Activated CD8-positive, alpha-beta memory T cell treated with anti-CD3 and anti-CD28 coated beads, Interleukin-2, amount 50 U/mL, for 1 hour (primary cell): ENCODE data around the gene CDH5.

ENCODE experiments used
- DNase-seq: peaks from one replicate; pipeline ENCODE4 v3.0.0-alpha.2; 2020; ENCODE audit errors: extremely low read depth

The CDH5 gene

GRCh38 chr16:66353055-66353454 is 13.4 kb upstream of the CDH5 start:
- DNase-seq, result no peak

- no peak for DNase-seq
These were observed 12.2 kb upstream of the CDH5 start for GRCh38 chr16:66354034-66354909.

- DNase-seq, result no peak
These were observed 11.0 kb upstream of the CDH5 start for GRCh38 chr16:66355526-66355925.

- no peak for DNase-seq
These were observed 9.0 kb upstream of the CDH5 start for GRCh38 chr16:66357523-66357928.

GRCh38 chr16:66358231-66358630 is 8.3 kb upstream of the CDH5 start:
- DNase-seq, result no peak

- no peak for DNase-seq
These were observed 7.5 kb upstream of the CDH5 start for GRCh38 chr16:66359012-66359411.

GRCh38 chr16:66359811-66360608 is 6.5 kb upstream of the CDH5 start:
- DNase-seq, result no peak

GRCh38 chr16:66360624-66361324 is 5.7 kb upstream of the CDH5 start:
- no peak for DNase-seq

GRCh38 chr16:66361604-66362135 is 4.8 kb upstream of the CDH5 start:
- no peak for DNase-seq

GRCh38 chr16:66363211-66363777 is 3.2 kb upstream of the CDH5 start:
- DNase-seq, result no peak

GRCh38 chr16:66364117-66364958 is 2.2 kb upstream of the CDH5 start:
- DNase-seq, result no peak

- DNase-seq, result no peak
These were observed 1.6 kb upstream of the CDH5 start for GRCh38 chr16:66364959-66365306.

- DNase-seq, result no peak
These were observed 840 bp upstream of the CDH5 start for GRCh38 chr16:66365651-66366050.

- DNase-seq, result no peak
These were observed 1.7 kb downstream of the CDH5 start for GRCh38 chr16:66367968-66368891.

- DNase-seq, result no peak
These were observed 2.6 kb downstream of the CDH5 start for GRCh38 chr16:66369055-66369592.

GRCh38 chr16:66370786-66371684 is 4.5 kb downstream of the CDH5 start:
- DNase-seq, result no peak

GRCh38 chr16:66372078-66372897 is 5.8 kb downstream of the CDH5 start:
- DNase-seq, result no peak

- no peak for DNase-seq
These were observed 6.3 kb downstream of the CDH5 start for GRCh38 chr16:66372898-66373155.
